ENCODE data around the gene CRYGN. TPM values are rescaled to one million over a fixed set of nuclear protein-coding genes. Genes with fewer than 3 reads are reported as not detected.

Gene CRYGN
- total RNA-seq, 1 donor from 2014 or later = 1.3 TPM

DNA sequence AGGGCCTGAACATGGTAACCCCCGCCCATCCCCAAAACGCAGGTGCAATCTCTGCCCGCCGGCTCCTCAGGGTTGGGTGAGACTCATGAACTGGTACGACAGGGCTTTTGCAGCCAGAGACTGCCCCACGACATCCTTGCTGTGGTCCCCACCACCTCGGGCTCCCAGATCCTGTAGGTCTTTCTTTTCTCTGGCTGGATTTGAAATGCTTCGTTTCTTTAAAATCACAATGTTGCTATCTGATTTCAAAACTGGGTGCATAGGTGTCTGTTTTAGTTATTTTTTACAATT, 52.0 kb downstream of the CRYGN start:
- Mint-ChIP-seq H3K4me3 (no peak overlapping the region), H3K4me1 (ENCODE audit: unreplicated experiment) (peaks cover 10% of the 10 kb centered on the region), H3K27me3 (peaks cover 9% of the 10 kb centered on the region), H3K9me3 (no peaks in the 10 kb centered on the region), H3K36me3 (peaks cover 4% of the 10 kb centered on the region), H3K27ac (no peak overlapping the region)
- no peak for DNase-seq (ENCODE audit: extremely low spot score, unreplicated experiment)
- TF ChIP-seq, protein P1, sequence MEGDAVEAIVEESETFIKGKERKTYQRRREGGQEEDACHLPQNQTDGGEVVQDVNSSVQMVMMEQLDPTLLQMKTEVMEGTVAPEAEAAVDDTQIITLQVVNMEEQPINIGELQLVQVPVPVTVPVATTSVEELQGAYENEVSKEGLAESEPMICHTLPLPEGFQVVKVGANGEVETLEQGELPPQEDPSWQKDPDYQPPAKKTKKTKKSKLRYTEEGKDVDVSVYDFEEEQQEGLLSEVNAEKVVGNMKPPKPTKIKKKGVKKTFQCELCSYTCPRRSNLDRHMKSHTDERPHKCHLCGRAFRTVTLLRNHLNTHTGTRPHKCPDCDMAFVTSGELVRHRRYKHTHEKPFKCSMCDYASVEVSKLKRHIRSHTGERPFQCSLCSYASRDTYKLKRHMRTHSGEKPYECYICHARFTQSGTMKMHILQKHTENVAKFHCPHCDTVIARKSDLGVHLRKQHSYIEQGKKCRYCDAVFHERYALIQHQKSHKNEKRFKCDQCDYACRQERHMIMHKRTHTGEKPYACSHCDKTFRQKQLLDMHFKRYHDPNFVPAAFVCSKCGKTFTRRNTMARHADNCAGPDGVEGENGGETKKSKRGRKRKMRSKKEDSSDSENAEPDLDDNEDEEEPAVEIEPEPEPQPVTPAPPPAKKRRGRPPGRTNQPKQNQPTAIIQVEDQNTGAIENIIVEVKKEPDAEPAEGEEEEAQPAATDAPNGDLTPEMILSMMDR (conservative IDR thresholded peaks at IDR 0.05) = no peak

- no peak overlapping the region for H3K4me3 Mint-ChIP-seq
- TF ChIP-seq, protein P1 (conservative IDR thresholded peaks at IDR 0.05) = no peak
- H3K27ac Mint-ChIP-seq = no peak overlapping the region
- H3K27me3 Mint-ChIP-seq = peaks cover 13% of the 10 kb centered on the region
- peaks cover 10% of the 10 kb centered on the region for H3K4me1 Mint-ChIP-seq (ENCODE audit: unreplicated experiment)
- peaks cover 4% of the 10 kb centered on the region for H3K36me3 Mint-ChIP-seq
- H3K9me3 Mint-ChIP-seq = no peaks in the 10 kb centered on the region
- no peak for DNase-seq (ENCODE audit: extremely low spot score, unreplicated experiment)
Observed at GRCh38 chr7:151387161-151388006, 52.6 kb downstream of the CRYGN start.

DNA sequence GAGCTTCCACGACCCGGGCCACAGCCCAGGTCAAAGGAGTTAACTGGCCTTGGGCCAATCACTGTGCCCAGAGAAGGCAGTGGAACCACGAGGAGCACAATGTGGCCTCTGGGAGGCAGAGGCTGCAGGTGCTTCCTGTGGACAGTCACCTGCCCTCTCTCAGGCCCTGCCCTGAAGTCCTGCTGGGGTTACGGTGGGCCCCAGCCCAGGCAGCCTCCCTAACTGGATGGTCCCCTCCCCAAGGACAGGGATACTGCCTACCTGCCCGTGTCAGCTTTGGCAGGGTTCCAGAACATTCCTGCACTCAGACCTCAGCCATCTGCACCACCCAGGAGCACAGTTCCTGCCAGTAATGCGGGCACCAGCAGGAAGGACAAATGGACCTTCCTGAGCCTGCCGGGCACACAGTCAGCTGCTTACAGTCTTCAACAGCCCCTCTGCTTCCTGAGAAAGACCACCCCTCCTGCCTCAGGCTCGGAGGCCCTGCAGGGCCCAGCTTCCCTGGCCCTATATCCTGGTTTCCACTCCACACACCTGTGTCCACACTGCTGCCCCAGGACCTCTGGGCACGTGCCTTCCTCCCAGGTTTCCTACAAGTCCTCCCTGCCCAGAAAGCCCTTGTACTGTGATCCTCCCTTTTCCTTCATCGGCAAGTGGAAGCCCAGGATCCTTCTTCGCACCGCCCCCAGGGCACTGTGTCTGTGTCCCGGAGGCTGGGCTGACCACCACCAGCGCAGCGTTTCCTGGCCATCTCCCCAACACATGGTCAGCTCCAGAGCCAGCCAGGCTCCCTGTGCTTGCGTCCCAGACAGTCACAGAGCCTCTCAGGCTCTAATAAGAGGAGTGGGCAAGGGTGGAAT, 53.4 kb downstream of the CRYGN start:
- no peak overlapping the region for H3K4me3 Mint-ChIP-seq
- TF ChIP-seq, protein P1 (conservative IDR thresholded peaks at IDR 0.05) = no peak
- no peak for DNase-seq (ENCODE audit: extremely low spot score, unreplicated experiment)
- H3K36me3 Mint-ChIP-seq = peaks cover 4% of the 10 kb centered on the region
- H3K27me3 Mint-ChIP-seq = peaks cover 15% of the 10 kb centered on the region
- no peak overlapping the region for H3K27ac Mint-ChIP-seq
- H3K9me3 Mint-ChIP-seq = no peaks in the 10 kb centered on the region
- peaks cover 10% of the 10 kb centered on the region for H3K4me1 Mint-ChIP-seq (ENCODE audit: unreplicated experiment)

GRCh38 chr7:151385626-151386300, 54.2 kb downstream of the CRYGN start:
- Mint-ChIP-seq H3K9me3 (no peaks in the 10 kb centered on the region), H3K27me3 (peaks cover 15% of the 10 kb centered on the region), H3K4me3 (no peak overlapping the region), H3K36me3 (peaks cover 4% of the 10 kb centered on the region), H3K4me1 (ENCODE audit: unreplicated experiment) (peaks cover 10% of the 10 kb centered on the region), H3K27ac (no peak overlapping the region)
- TF ChIP-seq, protein P1 (conservative IDR thresholded peaks at IDR 0.05) = no peak
- DNase-seq (ENCODE audit: extremely low spot score, unreplicated experiment) = no peak

DNA sequence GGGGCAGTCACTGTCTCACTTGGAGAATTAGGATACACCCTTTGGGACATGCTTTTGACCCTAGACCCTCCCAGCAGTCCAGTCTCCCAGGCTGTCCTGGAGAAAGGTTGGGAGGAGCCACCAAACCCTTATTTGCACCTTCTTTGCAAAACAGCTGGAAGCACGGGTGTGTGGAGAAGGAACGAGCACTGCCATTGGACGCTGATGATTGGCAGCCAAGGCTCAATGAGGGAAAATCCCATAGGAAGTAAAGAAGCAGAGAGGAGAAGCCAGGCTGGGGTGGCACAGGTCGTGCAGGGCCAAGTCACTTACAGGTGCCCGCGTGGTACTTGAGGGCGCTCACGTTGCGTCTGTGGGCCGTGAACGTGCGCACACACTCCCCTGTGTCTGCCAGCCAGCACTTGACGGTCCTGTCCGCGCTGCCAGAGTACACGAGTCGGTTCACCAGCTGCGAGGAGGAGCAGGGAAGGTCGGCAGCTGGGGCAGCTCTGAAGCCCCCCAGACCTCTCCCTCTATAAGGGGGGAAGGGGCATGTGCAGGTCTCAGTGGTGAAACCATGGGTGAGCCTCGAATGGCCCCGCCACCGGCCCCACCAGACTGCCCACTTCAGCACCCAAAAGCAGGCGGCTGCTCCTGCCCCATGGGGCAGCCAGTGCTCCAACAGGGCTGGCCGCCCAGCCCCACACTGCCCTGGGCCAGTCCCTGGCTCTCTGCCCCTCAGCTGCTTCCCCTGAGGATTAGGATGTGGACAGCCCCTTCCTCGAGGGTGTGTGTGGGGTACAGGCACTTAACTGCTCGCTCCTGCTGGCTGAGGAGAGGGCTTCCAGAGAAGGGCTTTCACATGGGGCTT, 54.9 kb downstream of the CRYGN start:
- TF ChIP-seq, protein P1 (conservative IDR thresholded peaks at IDR 0.05) = no peak
- no peak overlapping the region for H3K27ac Mint-ChIP-seq

More for the DNA sequence above, 54.9 kb downstream of the CRYGN start:
- no peaks in the 10 kb centered on the region for H3K9me3 Mint-ChIP-seq
- H3K4me1 Mint-ChIP-seq (ENCODE audit: unreplicated experiment) = peaks cover 10% of the 10 kb centered on the region
- DNase-seq (ENCODE audit: extremely low spot score, unreplicated experiment) = no peak
- peaks cover 15% of the 10 kb centered on the region for H3K27me3 Mint-ChIP-seq
- peaks cover 4% of the 10 kb centered on the region for H3K36me3 Mint-ChIP-seq
- H3K4me3 Mint-ChIP-seq = no peak overlapping the region

Data from type B pancreatic cell (in vitro differentiated cells).